HFF-Myc (cell line): Measurements from ENCODE around the gene PARVB.
"Not testable (repeated sequence)": the region's sequence is repeated elsewhere in the genome, so short reads cannot be mapped to it uniquely, and the experiment has no call there.

Source experiments
- DNase-seq: peaks from one replicate; pipeline ENCODE4 v3.0.0-alpha.2; 2011; ENCODE audit warnings: low read depth; ENCODE audit errors: extremely low read depth
- H3K4me3 ChIP-seq: replicated peaks from 2 replicates; pipeline ENCODE4 v1.5.1; 2011; ENCODE audit warnings: low read depth, mild to moderate bottlenecking, control low read depth, low read length
- CTCF ChIP-seq: IDR thresholded peaks from 2 replicates; pipeline ENCODE4 v1.5.1; 2012; ENCODE audit warnings: mild to moderate bottlenecking, low read depth, low read length, control low read depth; ENCODE audit errors: missing control alignments

The PARVB gene

GRCh38 chr22:44014241-44014640 is 9.9 kb upstream of the PARVB start:
- no peak for DNase-seq
- no peak for TF ChIP-seq CTCF
- H3K4me3 ChIP-seq, result no peak overlapping the region

DNA sequence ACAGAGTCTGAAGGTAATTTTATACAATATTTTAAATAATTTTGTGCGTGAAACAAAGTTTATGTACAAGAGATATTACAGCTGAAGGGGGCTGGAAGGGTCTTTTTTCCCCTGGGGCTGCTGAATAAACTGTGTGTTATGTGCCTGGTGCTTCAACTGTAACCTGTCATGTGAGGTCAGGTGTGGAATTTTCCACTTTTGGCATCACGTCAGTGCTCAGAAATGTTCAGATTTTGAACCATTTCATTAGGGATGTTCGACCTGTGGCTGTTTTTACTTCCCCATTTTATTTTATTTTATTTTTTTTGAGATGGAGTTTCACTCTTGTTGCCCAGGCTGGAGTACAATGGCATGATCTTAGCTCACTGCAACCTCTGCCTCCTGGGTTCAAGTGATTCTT is 7.5 kb upstream of the PARVB start:
- not testable (repeated sequence) for H3K4me3 ChIP-seq, DNase-seq

- no peak overlapping the region for H3K4me3 ChIP-seq
- no peak for TF ChIP-seq CTCF
- DNase-seq, result no peak
Measured at GRCh38 chr22:44018594-44018993, 5.5 kb upstream of the PARVB start.

- no peak for DNase-seq
- TF ChIP-seq CTCF, result no peak
- H3K4me3 ChIP-seq, result no peak overlapping the region
Measured at GRCh38 chr22:44019416-44019815, 4.7 kb upstream of the PARVB start.

- no peak for DNase-seq
- H3K4me3 ChIP-seq, result no peak overlapping the region
- no peak for TF ChIP-seq CTCF
Measured at GRCh38 chr22:44019846-44020245, 4.3 kb upstream of the PARVB start.

GRCh38 chr22:44020981-44021380 is 3.1 kb upstream of the PARVB start:
- no peak for TF ChIP-seq CTCF
- H3K4me3 ChIP-seq, result no peak overlapping the region
- no peak for DNase-seq

DNA sequence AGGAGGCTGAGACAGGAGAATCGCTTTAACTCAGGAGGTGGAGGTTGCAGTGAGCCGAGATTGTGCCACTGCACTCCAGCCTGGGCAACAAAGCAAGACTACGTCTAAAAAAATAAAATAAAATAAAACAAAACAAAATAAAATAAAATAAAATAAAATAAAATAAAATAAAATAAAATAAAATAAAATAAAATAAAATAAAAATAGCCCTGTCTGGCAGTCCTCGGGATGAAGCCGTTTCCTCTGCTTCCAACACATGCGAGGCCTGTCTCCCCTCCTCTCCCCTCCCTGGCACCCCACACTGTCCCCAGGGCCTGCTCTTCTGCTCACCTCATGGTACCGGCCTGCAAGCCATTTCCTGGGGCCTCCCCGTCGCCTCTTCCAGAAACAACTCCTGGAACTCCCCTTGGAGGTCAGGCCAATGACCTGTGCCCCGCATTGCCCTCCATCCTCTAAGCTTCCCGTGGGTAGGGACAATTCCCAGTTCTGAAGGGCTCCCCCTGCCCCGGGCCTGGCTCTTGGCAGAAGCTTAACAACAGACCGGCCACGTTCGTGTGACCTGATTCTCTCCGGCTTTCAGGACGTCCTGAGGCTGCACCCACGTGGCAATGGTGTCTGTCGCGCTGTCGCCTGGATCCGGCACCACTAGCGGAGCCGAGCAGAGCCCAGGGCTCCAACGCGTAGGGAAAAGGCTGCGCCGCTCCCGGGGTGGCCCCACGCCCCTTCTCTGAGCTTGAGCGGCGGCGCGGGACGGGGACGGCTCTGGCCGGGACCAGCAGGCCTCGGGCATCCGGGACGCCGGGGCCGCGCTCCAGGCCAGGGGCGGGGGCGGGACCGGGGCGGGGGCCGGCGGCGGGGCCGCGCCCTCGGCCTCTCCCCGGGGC is 456 bp upstream of the PARVB start:
- no peak for DNase-seq
- H3K4me3 ChIP-seq, result peak overlapping the region; percentile 77
- TF ChIP-seq CTCF, result no peak
